Stomach (tissue), 4 donors: ENCODE measurements around the gene TYK2.

ENCODE experiments used
- POLR2A ChIP-seq, 4 donors: fragments of 450-650 bp; IDR thresholded peaks; one replicate each; pipeline ENCODE4 v1.6.1; 2016; ENCODE audit warnings: antibody characterized with exemption in 4 of 4, control low read depth in 2 of 4, mild to moderate bottlenecking in 1 of 4, moderate library complexity in 1 of 4
- POLR2AphosphoS5 ChIP-seq, 3 donors: sonication (generic); formaldehyde crosslinking; IDR thresholded peaks; one replicate each; pipeline ENCODE4 v1.6.1; 2016; ENCODE audit warnings: antibody characterized with exemption in 3 of 3

GRCh38 chr19:10402441-10403038 is 22.2 kb upstream of the TYK2 start:
- TF ChIP-seq POLR2A (IDR thresholded peaks at IDR 0.05) = no peak
- TF ChIP-seq POLR2AphosphoS5 (IDR thresholded peaks at IDR 0.05) = peak in 2 of 3 donors; percentile 27 to 52
